HG03108 (cell line): Measurements from ENCODE around the gene IL20RA.
A peak's percentile ranks its signal among the peaks of the same experiment; 100 is the strongest.
"Not testable (repeated sequence)": the region's sequence is repeated elsewhere in the genome, so short reads cannot be mapped to it uniquely, and the experiment has no call there.

Experiments
- ATAC-seq: cut with Tn5 transposase; IDR thresholded peaks from one replicate; pipeline ENCODE4 v1.9.1; 2021; ENCODE audit warnings: moderate library complexity; ENCODE audit not compliant: unreplicated experiment

IL20RA gene, protein sequence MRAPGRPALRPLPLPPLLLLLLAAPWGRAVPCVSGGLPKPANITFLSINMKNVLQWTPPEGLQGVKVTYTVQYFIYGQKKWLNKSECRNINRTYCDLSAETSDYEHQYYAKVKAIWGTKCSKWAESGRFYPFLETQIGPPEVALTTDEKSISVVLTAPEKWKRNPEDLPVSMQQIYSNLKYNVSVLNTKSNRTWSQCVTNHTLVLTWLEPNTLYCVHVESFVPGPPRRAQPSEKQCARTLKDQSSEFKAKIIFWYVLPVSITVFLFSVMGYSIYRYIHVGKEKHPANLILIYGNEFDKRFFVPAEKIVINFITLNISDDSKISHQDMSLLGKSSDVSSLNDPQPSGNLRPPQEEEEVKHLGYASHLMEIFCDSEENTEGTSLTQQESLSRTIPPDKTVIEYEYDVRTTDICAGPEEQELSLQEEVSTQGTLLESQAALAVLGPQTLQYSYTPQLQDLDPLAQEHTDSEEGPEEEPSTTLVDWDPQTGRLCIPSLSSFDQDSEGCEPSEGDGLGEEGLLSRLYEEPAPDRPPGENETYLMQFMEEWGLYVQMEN

DNA sequence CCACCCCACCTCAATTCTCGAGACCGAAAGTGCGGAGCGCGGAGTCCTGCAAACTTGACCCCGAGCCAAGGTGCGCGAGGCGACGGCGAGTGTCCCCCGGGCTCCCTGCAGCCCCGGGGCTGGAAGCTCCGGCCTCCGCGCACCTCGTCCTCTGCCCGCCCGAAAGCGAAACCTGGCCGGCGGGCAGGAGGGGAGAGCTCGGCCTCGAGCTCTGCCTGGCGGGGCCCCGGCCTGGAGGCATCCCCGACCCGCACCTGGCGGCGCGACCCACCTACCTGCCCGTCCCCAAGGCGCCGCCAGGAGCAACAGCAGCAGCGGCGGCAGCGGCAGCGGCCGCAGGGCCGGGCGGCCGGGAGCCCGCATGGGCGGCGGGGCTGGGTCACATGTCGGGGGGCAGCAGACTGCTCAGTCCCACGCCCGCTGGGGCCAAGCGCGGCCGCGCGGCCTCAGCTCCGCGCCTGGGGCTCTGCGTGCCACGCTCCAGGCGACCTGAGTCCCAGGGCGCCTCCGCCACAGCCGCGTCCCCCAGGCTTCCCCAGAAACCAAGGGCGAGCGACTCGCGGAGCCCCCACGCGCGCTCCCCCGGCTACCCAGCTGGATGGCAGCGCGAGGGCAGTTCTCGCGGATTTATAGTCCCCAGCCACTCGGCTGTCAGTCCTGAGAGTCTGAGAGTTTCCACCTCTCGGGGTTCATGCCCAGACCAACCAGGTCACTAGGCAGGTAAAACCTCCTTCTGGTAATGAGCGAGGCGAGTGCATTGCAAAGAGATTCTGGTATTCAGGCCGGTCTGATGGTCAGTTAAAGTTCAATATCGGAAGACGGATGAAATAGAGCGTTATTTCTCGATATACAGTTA, at the start of gene IL20RA:
TSS of gene IL20RA (minus strand) at position 600 of the 856 bp plus-strand sequence. CDS start at position 363, 237 bp downstream.
- ATAC-seq, result no peak

DNA sequence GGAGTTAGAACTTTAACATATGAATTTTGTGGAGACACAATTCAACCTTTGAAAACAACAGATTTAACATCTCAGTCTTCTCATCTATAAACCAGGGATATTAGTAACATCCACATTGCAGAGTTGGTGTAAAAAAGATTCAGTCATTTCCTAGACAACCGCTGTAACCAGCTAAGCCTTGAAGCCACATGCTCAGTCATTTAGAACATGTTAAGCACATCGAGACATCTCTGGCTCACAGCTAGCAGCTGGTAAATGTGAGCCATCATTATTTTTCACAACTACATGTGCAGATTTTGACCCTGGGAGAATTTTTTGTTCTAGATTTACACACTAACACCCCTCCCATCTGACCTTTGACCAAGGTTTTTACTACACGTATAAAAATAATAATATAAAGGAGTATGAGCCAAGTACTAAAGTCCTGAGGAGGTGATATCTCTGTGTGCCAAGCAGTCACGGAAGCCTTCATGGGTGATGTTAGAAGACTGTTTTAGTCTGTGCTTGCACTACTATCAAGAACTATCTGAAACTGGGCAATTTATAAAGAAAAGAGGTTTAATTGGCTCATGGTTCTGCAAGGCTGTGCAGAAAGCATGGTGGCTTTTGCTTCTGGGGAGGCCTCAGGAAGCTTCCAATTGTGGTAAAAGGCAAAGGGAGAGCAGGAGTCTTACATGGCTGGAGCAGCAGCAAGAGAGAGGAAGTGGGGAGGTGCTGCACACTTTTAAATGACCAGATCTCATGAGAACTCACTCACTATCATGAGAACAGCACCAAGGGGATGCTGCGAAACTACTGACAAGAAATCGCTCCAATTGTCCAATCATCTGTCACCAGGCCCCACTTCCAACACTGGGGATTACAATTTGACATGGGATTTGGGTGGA, 48.7 kb upstream of the IL20RA start:
- no peak for ATAC-seq

DNA sequence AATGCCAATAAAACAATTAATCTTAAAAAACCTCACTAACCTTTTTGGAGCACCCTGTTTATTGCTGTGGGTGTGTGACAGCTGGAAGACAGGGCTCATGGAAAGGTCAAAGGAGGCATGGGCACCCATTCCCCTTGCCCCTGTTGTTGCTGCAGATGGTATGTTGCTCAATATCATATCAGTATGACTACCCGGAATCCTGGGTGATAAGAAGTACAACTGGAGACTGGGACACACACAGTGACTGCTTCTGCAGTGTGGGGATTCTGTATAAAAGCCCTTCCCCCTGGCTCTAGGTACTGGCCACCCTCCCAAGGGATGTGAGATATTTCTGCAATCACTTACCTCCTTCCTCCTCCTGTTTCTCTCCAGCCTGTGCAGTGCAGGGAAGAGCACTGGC, 47.3 kb upstream of the IL20RA start:
- ATAC-seq, result no peak

DNA sequence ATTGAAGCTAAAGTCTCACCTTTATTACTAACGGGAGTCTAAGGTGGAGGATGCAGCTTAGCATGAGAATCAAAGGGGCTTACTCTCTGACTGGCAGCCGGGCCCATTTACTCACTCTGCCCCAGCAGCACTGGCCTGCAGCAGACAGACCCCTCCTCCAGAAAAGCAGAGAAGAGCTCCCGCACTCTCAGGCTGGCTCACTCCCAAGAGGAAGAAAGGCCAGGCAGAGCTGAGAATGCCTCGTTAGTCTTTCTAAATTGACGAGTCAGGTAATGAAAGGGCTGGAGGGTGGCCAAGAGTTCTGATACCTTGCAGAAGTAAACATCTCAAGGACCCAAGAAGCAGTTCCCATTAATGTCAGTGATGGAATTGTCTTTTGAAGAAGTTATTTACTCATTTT, 44.5 kb upstream of the IL20RA start:
- ATAC-seq, result no peak

DNA sequence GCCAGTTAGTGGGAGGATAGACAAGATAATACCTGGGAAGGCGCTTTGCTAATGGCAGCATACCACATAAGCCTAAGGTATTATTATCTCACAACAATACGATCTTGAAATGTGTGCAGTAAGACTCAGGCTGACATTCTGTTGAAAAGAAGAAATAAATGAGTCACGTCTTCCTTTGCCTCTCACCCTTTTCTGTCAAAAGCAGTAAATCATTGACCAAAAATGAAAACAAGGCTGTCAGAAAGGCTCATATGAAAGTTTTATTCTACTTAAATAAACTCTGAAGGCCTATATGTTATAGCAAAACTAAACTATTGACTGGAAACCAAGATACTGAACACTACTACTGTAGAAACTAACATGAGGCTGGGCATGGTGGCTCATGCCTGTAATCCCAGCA, 43.1 kb upstream of the IL20RA start:
- ATAC-seq, result peak; percentile 48

DNA sequence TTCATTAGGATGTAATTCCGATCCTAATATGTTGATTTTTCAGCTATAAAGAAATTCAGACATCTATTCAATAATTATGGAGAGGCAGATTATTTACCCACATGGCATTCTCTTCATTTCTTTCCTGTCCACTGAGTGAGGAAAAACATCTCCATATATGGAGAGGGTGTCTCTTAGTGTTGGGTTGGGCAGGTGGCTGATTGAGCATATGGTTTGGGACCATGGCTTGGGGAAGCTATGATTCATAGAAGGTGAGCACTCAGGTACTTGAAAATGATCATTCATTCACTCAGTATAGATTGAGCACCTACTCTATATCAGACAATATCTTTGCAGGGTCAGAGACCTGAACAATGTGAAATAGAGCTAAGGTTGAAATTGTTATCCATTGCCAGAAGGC, 41.3 kb upstream of the IL20RA start:
- no peak for ATAC-seq

DNA sequence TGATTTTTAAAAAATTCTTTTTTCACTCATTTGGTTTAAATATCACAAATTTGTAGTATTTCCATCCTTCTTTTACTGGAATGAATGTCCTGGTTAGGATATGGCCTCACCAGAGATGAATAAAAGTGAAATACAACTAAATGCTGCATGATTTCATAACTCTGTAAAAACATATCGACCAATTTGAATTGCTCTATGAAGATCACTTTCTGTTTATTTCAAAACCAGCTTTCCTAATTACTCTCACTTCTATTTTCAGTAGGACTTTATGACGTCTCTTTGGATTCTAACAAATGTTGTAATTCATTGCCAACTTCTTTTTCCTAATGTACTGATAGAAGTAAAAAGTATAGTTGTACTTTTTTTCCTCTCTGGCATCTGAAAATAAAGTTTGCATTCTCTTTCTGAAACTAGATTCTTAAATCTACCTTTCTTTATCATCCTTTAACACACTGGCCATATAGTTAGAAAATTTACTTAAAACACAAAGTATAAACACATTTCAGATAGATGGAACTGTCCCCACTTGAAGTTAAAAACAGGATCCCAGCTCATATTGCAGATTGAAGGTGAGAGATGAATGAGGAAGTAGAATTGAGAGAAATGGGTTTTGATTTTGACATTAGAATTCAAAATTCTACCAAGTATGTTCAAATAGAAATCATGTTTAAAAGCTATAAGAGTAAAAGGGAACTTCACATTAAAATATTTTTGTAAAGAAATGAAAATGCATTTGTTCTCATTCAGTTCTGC, 40.3 kb upstream of the IL20RA start:
- ATAC-seq, result no peak

DNA sequence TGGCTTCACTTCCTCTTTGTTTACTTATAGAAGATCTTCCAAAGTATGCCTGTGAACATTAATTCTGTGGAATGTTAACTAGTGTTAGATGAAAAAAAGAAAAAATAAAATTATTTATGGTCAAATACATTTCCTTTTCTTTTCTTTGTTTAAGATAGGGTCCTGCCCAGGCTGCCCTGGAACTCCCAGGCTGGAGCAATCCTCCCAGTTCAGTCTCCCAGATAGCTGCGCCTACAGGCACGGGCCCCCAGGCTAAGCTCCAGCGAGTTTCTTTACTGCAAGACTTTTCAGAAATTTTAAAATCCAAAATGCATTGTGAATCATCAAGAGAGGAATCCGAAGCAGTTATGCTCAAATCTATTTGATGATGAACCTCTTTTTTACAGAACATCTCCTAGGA, 39.3 kb upstream of the IL20RA start:
- ATAC-seq, result no peak

DNA sequence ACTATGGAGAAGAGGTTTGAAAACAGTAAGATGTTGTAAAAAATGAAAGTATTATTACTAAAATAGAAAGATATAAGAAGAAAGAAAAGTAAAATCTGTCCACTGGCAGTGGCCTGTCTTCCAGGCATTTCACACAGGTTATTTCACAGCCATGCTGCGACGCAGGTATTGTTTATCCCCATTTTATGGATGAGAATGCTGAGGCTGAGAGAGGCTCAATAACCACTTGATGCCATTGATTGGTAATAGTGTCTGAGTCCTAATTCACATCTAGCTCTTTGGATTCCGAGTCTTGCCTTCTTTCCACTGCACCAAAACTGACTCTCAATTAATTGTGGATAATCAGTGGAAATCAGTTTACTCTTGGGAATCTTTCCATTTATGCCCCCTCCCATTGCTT, 37.2 kb upstream of the IL20RA start:
- ATAC-seq, result no peak

DNA sequence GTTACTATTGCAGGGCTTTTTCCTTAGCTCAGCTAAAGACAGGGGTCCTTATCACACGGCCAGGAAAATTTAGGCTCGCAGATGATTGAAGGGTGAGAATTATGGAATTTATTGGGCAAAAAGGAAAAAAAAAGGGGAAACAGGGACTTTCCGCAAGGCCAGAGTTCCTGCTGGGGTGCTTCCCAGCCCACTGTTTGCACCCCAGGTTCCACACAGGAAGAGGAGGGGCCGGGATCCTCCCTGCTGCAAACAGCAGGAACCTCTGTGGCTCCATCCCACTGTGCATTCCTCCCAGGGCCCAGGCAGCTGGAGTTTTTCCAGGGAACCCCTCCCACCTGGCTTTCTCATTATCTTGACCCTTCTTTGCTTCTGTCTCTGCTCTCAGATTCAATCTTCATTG, 35.9 kb upstream of the IL20RA start:
- ATAC-seq, result no peak

DNA sequence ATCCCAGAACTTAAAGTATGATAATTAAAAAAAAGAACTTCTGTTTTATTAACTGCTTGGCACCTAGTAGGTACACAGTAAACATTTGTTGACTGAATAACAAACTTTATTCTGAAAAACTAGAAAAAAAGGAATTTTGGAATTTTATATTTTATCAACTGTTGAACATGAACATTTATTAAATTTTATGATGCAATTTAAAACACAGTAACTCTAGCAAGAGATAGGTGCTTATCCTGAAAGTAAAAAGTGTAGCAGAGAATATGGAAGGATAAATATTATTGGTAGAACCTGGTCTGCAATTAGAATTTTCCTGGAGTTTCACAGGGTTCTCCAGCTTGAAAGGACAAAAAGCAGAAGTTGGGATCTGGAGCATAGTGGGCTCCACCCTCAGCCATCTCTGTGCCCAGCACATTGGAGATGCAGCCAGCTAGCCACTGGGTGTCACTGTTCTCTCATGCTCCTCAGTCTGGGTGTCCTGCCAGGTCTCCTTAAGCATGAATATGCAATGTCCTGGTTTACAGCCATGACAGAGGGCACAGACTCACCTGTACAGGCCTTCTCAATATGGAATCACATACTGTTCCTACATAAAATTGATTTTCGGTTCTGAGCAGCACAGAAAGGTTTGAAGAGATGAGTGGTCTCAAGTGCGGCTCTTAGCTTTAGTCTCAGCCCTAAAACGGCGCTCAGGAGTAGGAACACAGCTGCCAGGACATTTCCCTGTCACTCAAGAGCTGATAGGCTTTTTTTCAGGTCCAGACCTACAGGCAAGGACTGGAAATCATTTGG, 31.7 kb upstream of the IL20RA start:
- peak; percentile 99 for ATAC-seq

DNA sequence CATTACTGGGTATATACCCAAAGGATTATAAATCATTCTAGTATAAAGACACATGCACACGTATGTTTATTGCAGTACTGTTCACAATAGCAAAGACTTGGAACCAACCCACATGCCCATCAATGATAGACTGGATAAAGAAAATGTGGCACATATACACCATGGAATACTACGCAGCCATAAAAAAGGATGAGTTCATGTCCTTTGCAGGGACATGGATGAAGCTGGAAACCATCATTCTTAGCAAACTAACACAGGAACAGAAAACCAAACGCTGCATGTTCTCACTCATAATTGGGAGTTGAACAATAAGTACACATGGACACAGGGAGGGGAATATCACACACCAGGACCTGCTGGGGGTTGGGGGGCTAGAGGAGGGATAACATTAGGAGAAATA, 31.0 kb upstream of the IL20RA start:
- not testable (repeated sequence) for ATAC-seq

DNA sequence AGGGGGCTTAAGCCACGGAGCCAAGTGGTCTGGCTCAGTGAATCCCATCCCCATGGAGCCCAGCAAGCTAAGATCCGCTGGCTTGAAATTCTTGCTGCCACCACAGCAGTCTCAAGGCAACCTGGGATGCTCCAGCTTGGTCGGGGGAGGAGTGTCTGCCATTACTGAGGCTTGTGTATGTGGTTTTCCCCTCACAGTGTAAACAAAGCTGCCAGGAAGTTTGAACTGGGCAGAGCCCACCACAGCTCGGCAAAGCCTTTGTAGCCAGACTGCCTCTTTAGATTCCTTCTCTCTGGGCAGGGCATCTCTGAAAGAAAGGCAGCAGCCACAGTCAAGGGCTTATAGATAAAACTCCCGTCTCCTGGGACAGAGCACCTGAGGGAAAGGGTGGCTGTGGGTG, 25.5 kb upstream of the IL20RA start:
- ATAC-seq, result no peak

DNA sequence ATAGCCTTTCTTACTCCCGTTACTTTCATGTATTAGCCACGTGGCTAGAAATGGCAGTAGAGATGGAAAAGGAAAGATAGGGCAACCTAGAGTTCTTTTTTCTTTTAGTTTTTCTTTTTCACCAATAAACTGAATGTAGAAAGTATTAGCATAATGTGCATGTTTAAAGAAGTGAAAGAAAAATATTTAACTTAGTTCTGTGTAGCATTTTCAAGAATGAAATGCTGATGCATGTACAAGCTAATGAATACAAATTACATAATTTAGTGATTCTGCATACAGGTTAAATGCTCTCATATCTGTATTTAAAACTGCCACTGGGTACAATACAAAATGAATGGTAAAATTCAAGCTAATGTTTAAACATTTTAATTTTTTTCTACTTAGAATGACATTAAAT, 22.6 kb upstream of the IL20RA start:
- no peak for ATAC-seq

DNA sequence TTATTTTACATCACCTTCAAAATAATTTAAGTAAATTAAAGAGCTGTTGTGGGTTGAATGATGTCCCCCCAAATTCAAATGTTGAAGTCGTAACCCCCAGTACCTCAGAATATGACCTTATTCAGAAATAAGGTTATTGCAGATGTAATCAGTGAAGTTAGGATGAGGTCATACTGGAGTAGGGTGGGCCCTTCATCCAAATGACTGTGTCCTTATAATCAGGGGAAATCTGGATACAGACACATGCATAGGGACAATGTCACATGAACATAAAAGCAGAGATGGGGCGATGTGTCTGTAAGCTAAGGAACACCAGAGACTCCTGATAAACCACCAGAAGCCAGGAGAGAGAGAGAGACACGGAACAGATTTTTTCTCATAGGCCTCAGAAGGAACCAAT, 13.3 kb upstream of the IL20RA start:
- ATAC-seq, result no peak

DNA sequence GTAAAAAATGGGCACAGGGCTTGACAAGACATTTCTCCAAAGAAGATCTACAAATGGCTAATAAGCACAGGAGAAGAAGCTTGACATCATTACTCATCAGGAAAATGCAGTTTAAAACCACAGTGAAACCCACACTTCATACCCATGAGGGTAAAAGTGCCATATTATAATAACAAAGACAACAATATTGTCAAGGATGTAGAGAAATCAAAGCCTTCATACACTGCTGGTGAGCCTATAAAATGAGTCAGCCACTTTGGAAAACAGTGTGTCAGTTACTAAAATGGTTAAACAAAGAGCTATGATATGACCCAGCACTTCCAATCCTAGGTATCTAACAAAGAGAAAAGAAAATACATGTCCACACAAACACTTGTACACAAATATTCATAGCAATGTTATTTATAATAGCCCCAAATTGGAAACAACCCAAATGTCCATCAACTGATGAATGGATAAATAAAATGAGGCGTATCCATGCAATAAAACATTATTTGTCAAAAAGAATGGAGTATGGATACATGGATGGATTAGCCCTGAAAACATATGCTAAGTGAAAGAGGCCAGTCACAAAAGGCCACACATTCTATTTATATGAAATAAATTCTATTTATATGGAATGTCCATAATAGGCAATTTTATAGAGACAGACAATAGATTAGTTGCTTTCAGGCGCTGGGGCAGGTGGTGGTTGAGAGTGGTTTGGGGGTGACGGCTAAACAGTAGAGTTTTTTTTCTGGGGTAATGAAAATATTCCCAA, 11.5 kb upstream of the IL20RA start:
- no peak for ATAC-seq

DNA sequence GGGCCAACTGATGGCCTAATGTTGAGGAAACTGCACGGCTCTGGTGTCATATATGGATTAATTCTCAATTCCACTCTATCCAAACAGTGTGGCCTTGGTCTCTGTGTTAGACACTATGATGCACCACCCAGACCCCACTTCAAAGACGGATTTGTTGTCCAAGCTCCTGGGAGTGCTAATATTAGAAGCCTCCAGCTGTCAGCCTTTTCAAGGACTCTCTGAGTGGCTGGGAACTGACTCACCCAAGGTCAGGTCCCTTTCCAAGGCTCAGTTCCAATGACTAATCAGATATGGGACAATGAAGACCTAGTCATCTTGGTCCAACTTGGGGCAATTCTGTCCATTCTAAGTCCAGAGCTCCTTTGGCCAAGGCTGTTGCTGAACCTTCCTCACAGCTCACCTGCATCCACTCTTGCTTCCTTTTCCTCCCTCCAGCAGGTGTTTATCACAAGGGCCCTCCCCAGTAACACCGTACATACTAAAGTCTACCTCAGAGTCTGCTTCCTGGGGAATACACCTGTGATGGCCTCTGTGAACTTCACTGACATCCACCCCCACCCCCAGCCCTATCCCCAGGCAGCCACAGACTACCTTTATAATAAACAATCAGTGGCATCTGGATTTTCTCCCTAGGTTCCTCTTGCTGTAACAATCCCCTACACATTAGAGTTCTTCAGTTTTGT, 7.2 kb upstream of the IL20RA start:
- no peak for ATAC-seq

DNA sequence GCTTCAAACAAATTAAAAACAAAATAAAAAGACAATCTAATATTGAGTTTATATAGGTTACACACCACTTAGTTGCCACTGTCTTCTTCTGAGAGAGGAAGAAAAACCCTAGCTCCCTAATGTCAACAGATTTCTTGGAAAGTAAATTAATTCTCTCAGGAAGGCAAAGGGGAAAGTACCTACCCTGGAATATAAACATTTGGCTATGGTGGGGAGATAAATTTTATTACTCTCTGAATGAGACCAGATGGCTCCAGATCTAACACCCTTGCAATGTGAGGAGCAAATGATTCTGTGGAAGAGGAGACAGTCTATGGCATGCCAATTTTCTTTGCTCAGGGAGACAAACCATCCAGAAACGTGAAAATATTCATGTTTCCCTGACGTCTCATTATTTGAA, 4.3 kb upstream of the IL20RA start:
- no peak for ATAC-seq
